GM19463 (cell line): ENCODE results near the gene ASTL.
"Not testable (repeated sequence)": the region's sequence is repeated elsewhere in the genome, so short reads cannot be mapped to it uniquely, and the experiment has no call there.

ENCODE experiments used
- ATAC-seq: cut with Tn5 transposase; IDR thresholded peaks from one replicate; pipeline ENCODE4 v1.9.1; 2021; ENCODE audit warnings: mild to moderate bottlenecking, moderate library complexity; ENCODE audit not compliant: unreplicated experiment

Gene ASTL

GRCh38 chr2:96099861-96100798 lies 38.2 kb downstream of the ASTL start:
- ATAC-seq, result no peak

- no peak for ATAC-seq
These were observed 39.3 kb downstream of the ASTL start for GRCh38 chr2:96098900-96099590.

DNA sequence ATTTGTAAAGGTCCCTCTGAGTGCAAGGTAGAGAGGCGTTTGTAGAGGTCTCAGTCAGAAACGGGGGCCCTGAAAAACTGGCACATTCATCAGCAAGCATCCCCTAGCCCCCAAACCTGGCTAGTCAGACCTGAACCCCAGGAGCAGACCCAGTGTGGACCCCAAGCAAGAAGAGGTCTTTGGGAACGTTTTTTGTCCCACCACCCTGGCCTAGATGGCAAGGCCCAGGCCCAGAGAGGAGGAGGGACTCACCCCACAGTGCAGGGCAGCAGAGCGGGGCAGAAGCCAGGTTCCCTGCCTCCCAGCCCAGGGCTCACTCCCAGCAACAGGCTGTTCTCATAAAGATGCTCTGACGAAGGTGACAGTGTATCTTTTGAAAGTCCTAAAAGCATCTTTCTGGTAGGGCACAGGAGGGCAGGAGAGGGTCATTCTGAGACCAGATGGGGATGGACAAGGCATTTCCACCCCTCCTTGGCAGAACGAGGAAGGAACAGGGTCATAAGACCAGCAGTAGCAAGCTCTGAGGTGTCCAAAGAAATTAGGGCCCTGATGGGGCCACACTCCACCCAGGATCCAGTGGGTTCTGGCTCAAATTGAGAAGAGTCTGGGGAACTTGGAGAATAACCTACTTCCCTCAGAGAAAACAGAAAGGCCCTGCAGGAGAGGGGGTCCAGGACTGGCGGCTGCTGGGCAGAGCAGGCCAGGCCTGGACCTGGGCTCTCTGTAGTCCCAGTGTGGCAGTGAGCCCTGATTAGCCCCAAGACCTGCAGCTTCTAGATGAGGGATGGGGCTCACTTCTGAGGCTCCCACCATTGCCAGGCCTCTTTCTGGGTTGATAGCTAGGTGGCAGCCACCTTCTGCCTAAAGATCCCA lies 40.1 kb downstream of the ASTL start:
- ATAC-seq, result no peak

DNA sequence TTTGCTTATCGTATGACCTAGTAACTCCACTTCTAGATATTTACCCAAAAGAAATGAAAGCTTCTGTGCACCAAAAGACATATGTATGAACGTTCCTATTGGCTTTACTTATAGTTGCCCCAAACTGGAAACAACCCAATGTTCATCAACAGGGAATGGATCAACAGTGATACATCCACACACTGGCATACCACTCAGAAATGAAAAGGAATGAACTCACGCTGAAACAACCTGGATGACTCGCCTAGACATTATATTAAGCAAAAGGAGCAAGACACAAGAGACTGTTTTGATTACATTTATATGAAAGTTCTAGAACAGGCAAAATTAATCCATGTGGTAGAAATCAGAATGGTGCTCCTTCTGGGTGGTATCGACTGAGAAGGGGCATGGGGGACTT lies 40.9 kb downstream of the ASTL start:
- ATAC-seq, result no peak

DNA sequence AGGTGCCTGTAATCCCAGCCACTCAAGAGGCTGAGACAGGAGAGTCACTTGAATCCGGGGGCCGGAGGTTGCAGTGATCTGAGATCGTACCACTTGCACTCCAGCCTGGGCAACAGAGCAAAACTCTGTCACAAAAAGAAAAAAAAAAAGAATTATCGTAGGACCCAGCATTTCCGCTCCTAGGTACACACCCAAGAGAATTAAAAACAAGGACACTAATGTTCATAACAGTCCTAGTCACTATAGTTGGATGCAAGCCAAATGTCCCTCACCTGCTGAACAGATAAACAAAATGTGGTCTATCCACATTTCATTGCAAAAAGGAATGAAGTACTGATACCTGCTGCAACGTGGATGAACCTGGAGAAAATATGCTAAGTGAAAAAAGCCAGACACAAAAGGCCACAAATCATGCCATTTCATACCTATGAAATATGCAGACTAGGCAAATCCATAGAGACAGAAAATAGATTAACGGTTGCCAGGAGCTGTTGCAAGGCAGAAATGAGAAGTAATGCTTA lies 43.1 kb downstream of the ASTL start:
- no peak for ATAC-seq

DNA sequence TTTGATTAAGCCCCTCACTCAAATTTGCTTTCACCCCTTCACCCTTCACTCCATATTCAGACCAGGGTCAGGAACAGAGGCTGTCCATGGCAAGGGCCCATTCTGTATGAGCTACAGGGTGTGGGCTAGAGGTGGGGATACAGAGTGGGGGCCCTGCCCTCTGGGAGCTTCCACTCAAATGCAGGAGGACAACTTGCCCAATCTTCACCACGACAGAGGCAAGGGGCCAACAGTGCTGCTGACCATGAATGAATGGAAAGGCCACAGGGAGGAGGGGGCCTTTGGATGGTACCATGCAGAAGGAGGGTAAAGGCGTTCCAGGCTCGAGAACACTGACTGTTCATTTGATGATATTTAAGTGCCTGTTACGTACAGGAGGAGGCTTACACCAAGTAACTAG lies 44.8 kb downstream of the ASTL start:
- no peak for ATAC-seq

DNA sequence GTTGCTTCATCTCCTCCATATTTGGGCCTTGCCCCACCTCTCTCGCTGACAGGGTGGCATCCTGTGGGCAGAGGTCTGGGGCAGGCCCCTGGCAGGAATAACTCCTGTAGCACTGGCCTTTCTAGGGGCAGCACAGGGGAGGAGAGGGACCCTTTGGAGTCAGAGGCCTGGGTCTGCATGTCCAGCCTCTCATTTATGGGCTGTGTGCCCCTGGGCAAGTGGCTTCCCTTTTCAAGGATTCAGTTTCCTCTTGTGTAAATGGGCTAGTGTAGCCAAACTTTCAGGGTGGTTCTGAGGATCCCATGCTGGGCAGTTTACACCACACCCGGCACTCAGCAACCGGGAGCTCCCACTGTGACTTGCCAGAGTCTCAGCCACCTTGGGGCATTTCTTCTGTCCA lies 45.4 kb downstream of the ASTL start:
- no peak for ATAC-seq

GRCh38 chr2:96092573-96092877 lies 45.8 kb downstream of the ASTL start:
- no peak for ATAC-seq

DNA sequence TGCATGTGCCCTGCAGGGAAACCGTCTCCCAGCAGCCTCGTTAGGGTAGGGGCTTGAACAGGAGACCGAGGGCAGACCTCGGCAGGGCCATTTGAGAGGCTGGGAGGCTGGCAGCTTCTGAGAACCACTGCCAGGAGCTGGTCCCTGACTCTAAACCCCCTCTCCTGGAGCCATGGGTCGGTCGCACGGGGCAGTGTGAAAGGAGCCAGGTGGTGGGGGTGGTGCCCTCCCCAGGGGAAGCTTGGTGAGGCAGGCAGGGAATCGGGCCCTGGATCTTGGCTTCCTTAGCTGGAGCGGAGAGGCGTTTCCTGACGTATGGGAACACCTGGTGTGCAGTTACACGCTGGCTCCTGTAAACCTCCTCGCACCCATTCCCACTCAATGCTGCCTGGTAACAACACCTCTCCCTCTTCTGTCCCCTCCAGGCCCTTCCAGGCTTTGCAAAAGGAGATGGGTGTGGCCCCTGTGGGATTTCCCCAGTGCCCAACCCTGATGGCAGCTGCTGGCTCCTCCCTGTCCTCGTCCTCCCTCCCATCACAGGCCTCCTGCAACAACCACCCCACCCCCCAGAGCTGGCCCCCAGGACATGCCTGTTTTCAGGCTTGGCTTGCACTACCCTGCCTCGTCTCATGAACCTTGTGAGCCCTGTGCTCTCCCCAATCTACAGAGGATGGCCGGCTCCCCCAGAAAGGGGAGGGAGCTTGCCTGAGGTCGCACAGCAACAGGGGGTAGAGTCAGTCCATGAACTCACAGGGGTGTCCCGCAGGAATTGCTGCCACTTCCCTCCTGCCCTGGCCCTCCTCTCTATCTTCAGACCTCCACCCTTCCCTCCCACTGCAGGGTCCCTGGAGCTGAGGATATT lies 46.4 kb downstream of the ASTL start:
- ATAC-seq, result no peak

DNA sequence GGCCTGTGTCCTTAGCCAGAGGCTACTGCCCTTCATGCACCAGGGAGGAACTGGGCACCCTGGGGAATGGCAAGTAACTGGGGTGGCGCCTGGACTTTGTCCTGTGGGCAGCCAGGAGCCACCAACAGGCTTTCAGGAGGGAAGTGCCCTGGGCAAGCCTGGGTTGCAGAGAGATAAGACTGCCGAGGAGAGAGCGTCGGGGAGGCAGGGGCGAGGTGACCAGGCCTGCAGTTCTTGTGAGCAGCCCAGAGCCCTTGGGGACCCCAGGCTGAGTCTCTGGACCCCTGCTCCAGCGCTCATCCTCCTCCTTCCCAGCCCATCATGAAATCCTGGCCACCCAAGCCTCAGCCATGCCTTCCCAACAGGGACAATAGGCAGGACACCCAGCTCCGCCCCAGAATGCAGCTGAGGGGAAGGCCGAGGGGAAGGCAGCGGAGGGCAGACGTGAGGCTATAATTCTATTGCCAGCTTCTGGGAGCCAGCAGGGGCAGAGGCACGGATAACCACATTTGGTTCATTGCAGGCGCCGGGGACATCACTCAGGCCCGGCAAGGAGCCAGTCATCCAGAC lies 47.1 kb downstream of the ASTL start:
- no peak for ATAC-seq

- no peak for ATAC-seq
These were observed 47.9 kb downstream of the ASTL start for GRCh38 chr2:96090196-96090926.

- ATAC-seq, result no peak
These were observed 48.7 kb downstream of the ASTL start for GRCh38 chr2:96089356-96090195.

DNA sequence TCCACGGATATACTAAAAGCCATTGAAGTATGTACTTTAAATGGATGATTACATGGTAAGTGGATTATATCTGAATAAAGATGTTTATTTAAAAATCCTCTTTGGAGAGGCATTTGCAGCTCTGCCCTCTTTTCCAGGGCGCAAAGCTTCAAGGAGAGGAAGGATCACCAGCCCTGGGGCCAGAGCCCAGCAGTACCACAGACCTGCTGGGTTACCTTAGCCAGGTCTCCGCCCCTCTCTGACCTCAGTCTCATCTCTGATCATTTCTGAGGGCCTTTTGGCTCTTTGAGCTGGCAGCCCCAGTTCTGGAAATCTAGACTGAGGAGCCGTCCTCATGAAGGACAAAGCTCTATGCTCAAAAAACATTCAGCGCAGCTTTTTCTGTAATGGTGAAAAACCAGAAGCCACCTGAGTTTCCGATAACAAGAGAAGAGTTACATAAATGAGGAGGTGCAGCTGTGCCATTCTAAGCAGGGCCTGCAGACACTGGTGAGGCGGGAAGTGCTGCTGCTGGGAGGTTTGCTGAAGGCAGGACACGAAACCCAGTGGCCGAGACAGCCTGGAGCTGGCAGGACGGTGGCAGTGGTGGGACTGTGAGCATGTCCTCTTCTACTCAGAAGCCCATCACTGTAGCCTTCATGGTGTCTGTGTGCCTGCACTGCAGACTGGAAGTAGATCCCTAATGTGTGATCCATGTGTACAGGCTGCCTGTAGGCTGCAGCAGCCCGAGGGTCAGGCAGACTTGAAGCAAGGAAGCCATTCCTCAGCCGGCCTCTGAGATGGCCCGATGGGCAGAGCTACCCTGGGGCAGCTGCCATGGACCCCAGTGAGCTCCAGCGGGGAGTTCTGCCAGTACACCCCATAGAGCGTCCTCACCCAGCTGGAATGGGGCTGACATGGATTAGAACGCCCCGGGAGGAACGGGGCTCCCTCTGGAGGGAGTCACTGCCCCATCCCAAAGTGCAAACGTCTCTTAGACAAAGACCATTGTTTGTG lies 49.7 kb downstream of the ASTL start:
- ATAC-seq, result no peak

GRCh38 chr2:96087130-96087529 lies 51.2 kb downstream of the ASTL start:
- no peak for ATAC-seq

GRCh38 chr2:96085541-96086355 lies 52.6 kb downstream of the ASTL start:
- no peak for ATAC-seq

- not testable (repeated sequence) for ATAC-seq
These were observed 53.3 kb downstream of the ASTL start for GRCh38 chr2:96084858-96085518.
